Hepatocyte (in vitro differentiated cells): ENCODE data around the gene MTA2. TPM values are rescaled to one million over a fixed set of nuclear protein-coding genes. Genes with fewer than 3 reads are reported as not detected.
A peak's percentile ranks its signal among the peaks of the same experiment; 100 is the strongest.
"Not testable (repeated sequence)": the region's sequence is repeated elsewhere in the genome, so short reads cannot be mapped to it uniquely, and the experiment has no call there.

ENCODE experiments used
- DNase-seq: peaks from one replicate; pipeline ENCODE4 v3.0.0-alpha.2; 2016; ENCODE audit warnings: low spot score
- H2AFZ ChIP-seq: fragments of 200-600 bp; sonication (generic); 2 replicates; pipeline ENCODE4 v1.6.0; 2016; ENCODE audit warnings: antibody characterized with exemption, mild to moderate bottlenecking
- H3K27ac ChIP-seq: fragments of 200-600 bp; sonication (generic); 2 replicates; pipeline ENCODE4 v1.5.1; 2016; ENCODE audit warnings: mild to moderate bottlenecking
- H3K27me3 ChIP-seq: fragments of 200-600 bp; sonication (generic); 2 replicates; pipeline ENCODE4 v1.6.1; 2016
- H3K36me3 ChIP-seq: fragments of 200-600 bp; sonication (generic); replicated peaks from 2 replicates; pipeline ENCODE4 v1.5.1; 2016; ENCODE audit warnings: low read depth; ENCODE audit not compliant: insufficient read depth
- H3K4me1 ChIP-seq: fragments of 200-600 bp; sonication (generic); 2 replicates; pipeline ENCODE4 v1.5.1; 2016; ENCODE audit warnings: mild to moderate bottlenecking, moderate library complexity; ENCODE audit not compliant: insufficient read depth
- H3K4me2 ChIP-seq: fragments of 200-600 bp; sonication (generic); 2 replicates; pipeline ENCODE4 v1.6.0; 2016
- H3K4me3 ChIP-seq: fragments of 200-600 bp; sonication (generic); 2 replicates; pipeline ENCODE4 v1.5.1; 2016; ENCODE audit warnings: mild to moderate bottlenecking
- H3K79me2 ChIP-seq: fragments of 200-600 bp; sonication (generic); 2 replicates; pipeline ENCODE4 v1.6.0; 2017; ENCODE audit warnings: mild to moderate bottlenecking
- H3K9me2 ChIP-seq: fragments of 200-600 bp; sonication (generic); replicated peaks from 2 replicates; pipeline ENCODE4 v1.6.0; 2017; ENCODE audit warnings: mild to moderate bottlenecking; ENCODE audit not compliant: insufficient read depth
- H3K9me3 ChIP-seq: fragments of 200-600 bp; sonication (generic); 2 replicates; pipeline ENCODE4 v1.5.1; 2016; ENCODE audit warnings: low read depth, mild to moderate bottlenecking
- H4K20me1 ChIP-seq: fragments of 200-600 bp; sonication (generic); 2 replicates; pipeline ENCODE4 v1.6.0; 2016; ENCODE audit warnings: mild to moderate bottlenecking; ENCODE audit not compliant: insufficient read depth, poor library complexity, severe bottlenecking
- CTCF ChIP-seq: fragments of 200-600 bp; sonication (generic); IDR thresholded peaks from 2 replicates; pipeline ENCODE4 v1.5.1; 2016; ENCODE audit warnings: antibody characterized with exemption, mild to moderate bottlenecking; ENCODE audit not compliant: poor library complexity
- EZH2 ChIP-seq: fragments of 200-600 bp; sonication (generic); IDR thresholded peaks from 2 replicates; pipeline ENCODE4 v1.6.1; 2016; ENCODE audit warnings: antibody characterized with exemption, mild to moderate bottlenecking, borderline replicate concordance
- EZH2phosphoT487 ChIP-seq: fragments of 200-600 bp; sonication (generic); IDR thresholded peaks from one replicate; pipeline ENCODE4 v1.6.1; 2018; ENCODE audit warnings: antibody characterized with exemption, mild to moderate bottlenecking, low read depth, moderate library complexity; ENCODE audit not compliant: unreplicated experiment, severe bottlenecking
- WGBS: methylation state at CpG from one replicate; pipeline ENCODE4 v1.1.6; 2016; ENCODE audit warnings: low lambda C conversion rate; ENCODE audit errors: missing lambda C conversion rate; 5-methylcytosine and 5-hydroxymethylcytosine counted together
- polyA plus RNA-seq: library from polyadenylated mRNA; unstranded; fragments of >200 nt; fragmentation: Nextera tagmentation; extraction: Ambion mirVana; gene quantifications from 2 replicates; pipeline ENCODE4 v1.2.1, GENCODE V29; 2016
- total RNA-seq: library from RNA; depleted of rRNA; stranded (reverse); fragments of >200 nt; gene quantifications from 2 replicates; pipeline ENCODE4 v1.2.3, GENCODE V29; 2014

MTA2 gene
- total and polyA plus RNA-seq, 2 experiments from 2014 or later, result 25.6 to 53.1 TPM

GRCh38 chr11:62565100-62565802 is 36.4 kb downstream of the MTA2 start:
- no peak overlapping the region for H3K4me3 ChIP-seq
- H4K20me1 ChIP-seq, result peaks cover 20% of the 10 kb centered on the region
- peaks cover 6% of the 10 kb centered on the region for H3K4me1 ChIP-seq
- no peaks in the 10 kb centered on the region for H3K27me3 ChIP-seq
- H2AFZ ChIP-seq, result no peak overlapping the region
- no peaks in the 10 kb centered on the region for H3K9me3 ChIP-seq
- no peak for DNase-seq
- H3K79me2 ChIP-seq, result peaks cover 64% of the 10 kb centered on the region
- H3K9me2 ChIP-seq, result no peaks in the 10 kb centered on the region
- peak overlapping the region; percentile 65 for H3K27ac ChIP-seq
- WGBS, result 80% methylated on average over 5 of the region's 5 CpGs
- TF ChIP-seq EZH2, result no peak
- TF ChIP-seq EZH2phosphoT487, result no peak
- no peak for TF ChIP-seq CTCF
- H3K4me2 ChIP-seq, result peak overlapping the region; percentile 4
- no peaks in the 10 kb centered on the region for H3K36me3 ChIP-seq

GRCh38 chr11:62561677-62562230 is 39.9 kb downstream of the MTA2 start:
- H3K79me2 ChIP-seq, result peaks cover 48% of the 10 kb centered on the region
- not testable (repeated sequence) for H3K27me3 ChIP-seq, H3K9me2 ChIP-seq, H3K9me3 ChIP-seq, H3K4me3 ChIP-seq, H3K36me3 ChIP-seq, H2AFZ ChIP-seq, DNase-seq, H3K4me2 ChIP-seq
- H3K4me1 ChIP-seq, result peaks cover 14% of the 10 kb centered on the region
- WGBS, result 49% methylated on average over 3 of the region's 3 CpGs
- peaks cover 12% of the 10 kb centered on the region for H4K20me1 ChIP-seq
- H3K27ac ChIP-seq, result peak overlapping the region; percentile 79

GRCh38 chr11:62560566-62561103 is 41.0 kb downstream of the MTA2 start:
- Histone ChIP-seq H3K36me3 (no peaks in the 10 kb centered on the region), H2AFZ (no peak overlapping the region), H3K27me3 (no peaks in the 10 kb centered on the region), H3K4me1 (peaks cover 25% of the 10 kb centered on the region), H3K4me3 (no peak overlapping the region), H3K79me2 (peaks cover 39% of the 10 kb centered on the region), H4K20me1 (peaks cover 9% of the 10 kb centered on the region), H3K4me2 (peak overlapping the region; percentile 30), H3K27ac (peak overlapping the region; percentile 79), H3K9me3 (no peaks in the 10 kb centered on the region), H3K9me2 (no peaks in the 10 kb centered on the region)
- 13% methylated on average over 2 of the region's 2 CpGs for WGBS
- peak; percentile 96 for DNase-seq
- no peak for TF ChIP-seq EZH2phosphoT487
- peak; percentile 80 for TF ChIP-seq CTCF
- TF ChIP-seq EZH2, result no peak

GRCh38 chr11:62559626-62560025 is 42.0 kb downstream of the MTA2 start:
- not testable (repeated sequence) for H3K9me2 ChIP-seq, H3K9me3 ChIP-seq, H3K36me3 ChIP-seq, H3K27me3 ChIP-seq, H3K4me3 ChIP-seq, DNase-seq, H2AFZ ChIP-seq, H4K20me1 ChIP-seq, H3K4me2 ChIP-seq
- Histone ChIP-seq H3K4me1 (peaks cover 31% of the 10 kb centered on the region), H3K79me2 (peaks cover 32% of the 10 kb centered on the region), H3K27ac (peak overlapping the region; percentile 78)
- 79% methylated on average over 5 of the region's 5 CpGs for WGBS
